ENCODE results near the gene SEC14L3. TPM values are rescaled to one million over a fixed set of nuclear protein-coding genes. Genes with fewer than 3 reads are reported as not detected.

The SEC14L3 gene
- total and polyA plus RNA-seq, 2 of the 13 experiments (the other 11 are each of a cell fraction or from before 2014, with no cell fraction given), result not detected

DNA sequence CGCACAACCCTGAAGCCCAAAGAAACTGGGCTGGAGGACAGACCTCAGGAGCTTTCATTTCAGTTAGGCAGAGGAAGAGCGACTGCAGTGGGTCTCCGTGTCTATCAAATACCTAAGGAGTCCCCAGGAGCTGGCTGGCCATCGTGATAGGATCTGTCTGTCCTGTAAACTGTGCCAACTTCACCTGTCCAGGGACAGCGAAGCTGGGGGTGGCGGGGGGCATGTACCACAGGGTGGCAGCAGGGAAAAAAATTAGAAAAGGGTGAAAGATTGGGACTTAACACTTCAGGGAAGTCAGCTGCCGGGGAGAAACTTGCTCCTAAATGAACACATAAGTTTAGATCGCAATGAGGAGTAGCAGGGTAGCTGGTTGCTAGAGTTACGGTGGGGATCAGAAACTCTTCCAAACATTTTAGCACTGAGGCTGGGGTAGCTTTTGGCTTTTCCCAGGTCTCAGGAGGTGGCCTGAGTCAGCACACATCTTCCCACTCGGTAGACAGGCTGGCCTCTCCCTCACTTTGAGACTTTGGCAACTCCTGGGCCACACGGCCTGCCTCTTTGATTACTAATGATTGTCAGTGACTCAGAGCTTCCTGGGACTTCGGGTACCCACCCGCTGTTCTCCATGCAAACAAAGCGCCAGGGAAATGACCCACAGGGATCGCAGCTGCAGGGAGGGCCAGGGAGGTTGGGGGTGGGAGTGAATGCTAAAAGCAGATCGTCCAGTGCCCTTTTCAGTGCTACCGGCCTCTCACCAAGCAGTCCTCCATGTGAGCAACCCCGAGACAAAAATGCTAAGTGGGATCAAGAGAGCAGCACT is 49.1 kb downstream of the SEC14L3 start (continued):
- TF ChIP-seq ZFX (CRISPR knock-in tag; IDR thresholded peaks at IDR 0.05; ENCODE audit: low read depth) (no peak), SMYD3 (CRISPR knock-in tag; IDR thresholded peaks at IDR 0.05) (no peak), TCF12 (IDR thresholded peaks at IDR 0.05) (no peak), TCF12 (CRISPR knock-in tag; IDR thresholded peaks at IDR 0.05) (no peak), ZBTB8A (CRISPR knock-in tag; IDR thresholded peaks at IDR 0.05; ENCODE audit: borderline replicate concordance, low read depth) (no peak), ETV6 (CRISPR knock-in tag; conservative IDR thresholded peaks at IDR 0.05) (no peak), ZNF761 (CRISPR knock-in tag; conservative IDR thresholded peaks at IDR 0.05) (0 out of 2 replicates have a peak, but pooled peaks have one; percentile 1), CEBPB (IDR thresholded peaks at IDR 0.05; ENCODE audit: borderline replicate concordance, low read depth, low read length) (no peak), NFE2L2 (IDR thresholded peaks at IDR 0.05; ENCODE audit: low read length) (no peak), ZNF432 (CRISPR knock-in tag; IDR thresholded peaks at IDR 0.05; ENCODE audit: borderline replicate concordance) (no peak), ATF7-NPFF (CRISPR knock-in tag; IDR thresholded peaks at IDR 0.05; ENCODE audit: low read depth) (no peak), IRF2 (CRISPR knock-in tag; IDR thresholded peaks at IDR 0.05) (no peak), BCL6 (CRISPR knock-in tag; IDR thresholded peaks at IDR 0.05) (no peak), ARNTL (CRISPR knock-in tag; IDR thresholded peaks at IDR 0.05) (no peak), KDM5A (IDR thresholded peaks at IDR 0.05; ENCODE audit: borderline replicate concordance, low read length) (no peak), HOXA7 (CRISPR knock-in tag; IDR thresholded peaks at IDR 0.05) (no peak)
- TF ChIP-seq, protein P1, sequence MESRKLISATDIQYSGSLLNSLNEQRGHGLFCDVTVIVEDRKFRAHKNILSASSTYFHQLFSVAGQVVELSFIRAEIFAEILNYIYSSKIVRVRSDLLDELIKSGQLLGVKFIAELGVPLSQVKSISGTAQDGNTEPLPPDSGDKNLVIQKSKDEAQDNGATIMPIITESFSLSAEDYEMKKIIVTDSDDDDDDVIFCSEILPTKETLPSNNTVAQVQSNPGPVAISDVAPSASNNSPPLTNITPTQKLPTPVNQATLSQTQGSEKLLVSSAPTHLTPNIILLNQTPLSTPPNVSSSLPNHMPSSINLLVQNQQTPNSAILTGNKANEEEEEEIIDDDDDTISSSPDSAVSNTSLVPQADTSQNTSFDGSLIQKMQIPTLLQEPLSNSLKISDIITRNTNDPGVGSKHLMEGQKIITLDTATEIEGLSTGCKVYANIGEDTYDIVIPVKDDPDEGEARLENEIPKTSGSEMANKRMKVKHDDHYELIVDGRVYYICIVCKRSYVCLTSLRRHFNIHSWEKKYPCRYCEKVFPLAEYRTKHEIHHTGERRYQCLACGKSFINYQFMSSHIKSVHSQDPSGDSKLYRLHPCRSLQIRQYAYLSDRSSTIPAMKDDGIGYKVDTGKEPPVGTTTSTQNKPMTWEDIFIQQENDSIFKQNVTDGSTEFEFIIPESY (CRISPR knock-in tag; IDR thresholded peaks at IDR 0.05), result no peak
- TF ChIP-seq, protein P2, sequence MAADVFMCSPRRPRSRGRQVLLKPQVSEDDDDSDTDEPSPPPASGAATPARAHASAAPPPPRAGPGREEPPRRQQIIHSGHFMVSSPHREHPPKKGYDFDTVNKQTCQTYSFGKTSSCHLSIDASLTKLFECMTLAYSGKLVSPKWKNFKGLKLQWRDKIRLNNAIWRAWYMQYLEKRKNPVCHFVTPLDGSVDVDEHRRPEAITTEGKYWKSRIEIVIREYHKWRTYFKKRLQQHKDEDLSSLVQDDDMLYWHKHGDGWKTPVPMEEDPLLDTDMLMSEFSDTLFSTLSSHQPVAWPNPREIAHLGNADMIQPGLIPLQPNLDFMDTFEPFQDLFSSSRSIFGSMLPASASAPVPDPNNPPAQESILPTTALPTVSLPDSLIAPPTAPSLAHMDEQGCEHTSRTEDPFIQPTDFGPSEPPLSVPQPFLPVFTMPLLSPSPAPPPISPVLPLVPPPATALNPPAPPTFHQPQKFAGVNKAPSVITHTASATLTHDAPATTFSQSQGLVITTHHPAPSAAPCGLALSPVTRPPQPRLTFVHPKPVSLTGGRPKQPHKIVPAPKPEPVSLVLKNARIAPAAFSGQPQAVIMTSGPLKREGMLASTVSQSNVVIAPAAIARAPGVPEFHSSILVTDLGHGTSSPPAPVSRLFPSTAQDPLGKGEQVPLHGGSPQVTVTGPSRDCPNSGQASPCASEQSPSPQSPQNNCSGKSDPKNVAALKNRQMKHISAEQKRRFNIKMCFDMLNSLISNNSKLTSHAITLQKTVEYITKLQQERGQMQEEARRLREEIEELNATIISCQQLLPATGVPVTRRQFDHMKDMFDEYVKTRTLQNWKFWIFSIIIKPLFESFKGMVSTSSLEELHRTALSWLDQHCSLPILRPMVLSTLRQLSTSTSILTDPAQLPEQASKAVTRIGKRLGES (CRISPR knock-in tag; IDR thresholded peaks at IDR 0.05; ENCODE audit: borderline replicate concordance), result no peak
- TF ChIP-seq, protein P3, sequence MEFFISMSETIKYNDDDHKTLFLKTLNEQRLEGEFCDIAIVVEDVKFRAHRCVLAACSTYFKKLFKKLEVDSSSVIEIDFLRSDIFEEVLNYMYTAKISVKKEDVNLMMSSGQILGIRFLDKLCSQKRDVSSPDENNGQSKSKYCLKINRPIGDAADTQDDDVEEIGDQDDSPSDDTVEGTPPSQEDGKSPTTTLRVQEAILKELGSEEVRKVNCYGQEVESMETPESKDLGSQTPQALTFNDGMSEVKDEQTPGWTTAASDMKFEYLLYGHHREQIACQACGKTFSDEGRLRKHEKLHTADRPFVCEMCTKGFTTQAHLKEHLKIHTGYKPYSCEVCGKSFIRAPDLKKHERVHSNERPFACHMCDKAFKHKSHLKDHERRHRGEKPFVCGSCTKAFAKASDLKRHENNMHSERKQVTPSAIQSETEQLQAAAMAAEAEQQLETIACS (CRISPR knock-in tag; IDR thresholded peaks at IDR 0.05), result no peak
- TF ChIP-seq, protein P4, sequence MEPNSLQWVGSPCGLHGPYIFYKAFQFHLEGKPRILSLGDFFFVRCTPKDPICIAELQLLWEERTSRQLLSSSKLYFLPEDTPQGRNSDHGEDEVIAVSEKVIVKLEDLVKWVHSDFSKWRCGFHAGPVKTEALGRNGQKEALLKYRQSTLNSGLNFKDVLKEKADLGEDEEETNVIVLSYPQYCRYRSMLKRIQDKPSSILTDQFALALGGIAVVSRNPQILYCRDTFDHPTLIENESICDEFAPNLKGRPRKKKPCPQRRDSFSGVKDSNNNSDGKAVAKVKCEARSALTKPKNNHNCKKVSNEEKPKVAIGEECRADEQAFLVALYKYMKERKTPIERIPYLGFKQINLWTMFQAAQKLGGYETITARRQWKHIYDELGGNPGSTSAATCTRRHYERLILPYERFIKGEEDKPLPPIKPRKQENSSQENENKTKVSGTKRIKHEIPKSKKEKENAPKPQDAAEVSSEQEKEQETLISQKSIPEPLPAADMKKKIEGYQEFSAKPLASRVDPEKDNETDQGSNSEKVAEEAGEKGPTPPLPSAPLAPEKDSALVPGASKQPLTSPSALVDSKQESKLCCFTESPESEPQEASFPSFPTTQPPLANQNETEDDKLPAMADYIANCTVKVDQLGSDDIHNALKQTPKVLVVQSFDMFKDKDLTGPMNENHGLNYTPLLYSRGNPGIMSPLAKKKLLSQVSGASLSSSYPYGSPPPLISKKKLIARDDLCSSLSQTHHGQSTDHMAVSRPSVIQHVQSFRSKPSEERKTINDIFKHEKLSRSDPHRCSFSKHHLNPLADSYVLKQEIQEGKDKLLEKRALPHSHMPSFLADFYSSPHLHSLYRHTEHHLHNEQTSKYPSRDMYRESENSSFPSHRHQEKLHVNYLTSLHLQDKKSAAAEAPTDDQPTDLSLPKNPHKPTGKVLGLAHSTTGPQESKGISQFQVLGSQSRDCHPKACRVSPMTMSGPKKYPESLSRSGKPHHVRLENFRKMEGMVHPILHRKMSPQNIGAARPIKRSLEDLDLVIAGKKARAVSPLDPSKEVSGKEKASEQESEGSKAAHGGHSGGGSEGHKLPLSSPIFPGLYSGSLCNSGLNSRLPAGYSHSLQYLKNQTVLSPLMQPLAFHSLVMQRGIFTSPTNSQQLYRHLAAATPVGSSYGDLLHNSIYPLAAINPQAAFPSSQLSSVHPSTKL (CRISPR knock-in tag; IDR thresholded peaks at IDR 0.05), result no peak; the same call in 1 of the 2 replicates

Data from HepG2 (cell line).